Endothelial cell (in vitro differentiated cells): ENCODE results near the gene AFDN. TPM values are rescaled to one million over a fixed set of nuclear protein-coding genes. Genes with fewer than 3 reads are reported as not detected.

Experiments
- DNase-seq: peaks from one replicate; pipeline ENCODE4 v3.0.0; 2021; ENCODE audit warnings: low spot score
- H3K27ac Mint-ChIP-seq: one replicate; pipeline ENCODE4 v1.8.0; 2021; ENCODE audit warnings: mixed read lengths, inconsistent platforms; ENCODE audit not compliant: unreplicated experiment
- H3K27me3 Mint-ChIP-seq: one replicate; pipeline ENCODE4 v1.8.0; 2021; ENCODE audit warnings: mild to moderate bottlenecking, moderate library complexity, mixed read lengths, inconsistent platforms; ENCODE audit not compliant: unreplicated experiment
- H3K36me3 Mint-ChIP-seq: one replicate; pipeline ENCODE4 v1.8.0; 2021; ENCODE audit warnings: mild to moderate bottlenecking, low read depth, mixed read lengths, inconsistent platforms; ENCODE audit not compliant: unreplicated experiment
- H3K4me1 Mint-ChIP-seq: one replicate; pipeline ENCODE4 v1.8.0; 2021; ENCODE audit warnings: mild to moderate bottlenecking, mixed read lengths, inconsistent platforms; ENCODE audit not compliant: unreplicated experiment
- H3K4me3 Mint-ChIP-seq: one replicate; pipeline ENCODE4 v1.8.0; 2021; ENCODE audit warnings: mild to moderate bottlenecking, mixed read lengths, inconsistent platforms; ENCODE audit not compliant: unreplicated experiment
- H3K9me3 Mint-ChIP-seq: one replicate; pipeline ENCODE4 v1.8.0; 2021; ENCODE audit warnings: mixed read lengths, inconsistent platforms; ENCODE audit not compliant: unreplicated experiment
- CTCF ChIP-seq: fragments of 200-600 bp; sonication (generic); IDR thresholded peaks from one replicate; pipeline ENCODE4 v1.5.0; 2021; ENCODE audit warnings: antibody characterized with exemption; ENCODE audit not compliant: unreplicated experiment
- total RNA-seq: library from RNA; stranded (reverse); fragmentation: NEBNext Ultra II Directional; extraction: Animal tissue kit (Norgen Biotek cat#: 25700); gene quantifications from one replicate; pipeline ENCODE4 v1.2.1, GENCODE V29; 2021; ENCODE audit not compliant: unreplicated experiment

Gene AFDN
- total RNA-seq, 1 donor from 2014 or later: 306 TPM

- H3K4me3 Mint-ChIP-seq: no peak overlapping the region
- no peak for DNase-seq
- no peak overlapping the region for H3K27ac Mint-ChIP-seq
- H3K27me3 Mint-ChIP-seq: no peaks in the 10 kb centered on the region
- no peaks in the 10 kb centered on the region for H3K36me3 Mint-ChIP-seq
- peaks cover 10% of the 10 kb centered on the region for H3K4me1 Mint-ChIP-seq
- no peak for TF ChIP-seq CTCF
- no peaks in the 10 kb centered on the region for H3K9me3 Mint-ChIP-seq
Measured at GRCh38 chr6:167840526-167841179, 13.9 kb downstream of the AFDN start.

DNA sequence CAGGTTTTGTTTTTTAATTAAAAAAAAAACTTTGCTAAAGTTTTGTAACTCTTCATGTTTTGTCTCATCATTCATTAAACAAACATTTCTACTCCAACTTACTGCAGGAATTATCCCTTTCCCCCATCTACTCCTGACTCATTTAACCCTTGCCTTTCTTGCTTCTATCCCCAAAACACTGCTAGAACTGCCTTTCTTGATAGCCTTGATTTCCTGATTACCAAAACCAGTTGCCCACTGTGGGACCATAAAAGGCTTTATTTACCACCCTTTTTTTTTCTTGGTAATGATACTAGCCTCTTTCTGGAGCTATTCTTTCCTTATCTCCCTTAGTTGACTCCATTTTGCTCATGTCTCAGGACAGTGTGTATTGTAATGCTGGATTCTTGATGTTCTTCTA, 15.3 kb downstream of the AFDN start:
- H3K4me1 Mint-ChIP-seq: peaks cover 15% of the 10 kb centered on the region
- no peak for DNase-seq
- no peak overlapping the region for H3K27ac Mint-ChIP-seq
- no peak for TF ChIP-seq CTCF
- H3K36me3 Mint-ChIP-seq: no peaks in the 10 kb centered on the region
- H3K4me3 Mint-ChIP-seq: no peak overlapping the region
- H3K9me3 Mint-ChIP-seq: no peaks in the 10 kb centered on the region
- H3K27me3 Mint-ChIP-seq: no peaks in the 10 kb centered on the region

DNA sequence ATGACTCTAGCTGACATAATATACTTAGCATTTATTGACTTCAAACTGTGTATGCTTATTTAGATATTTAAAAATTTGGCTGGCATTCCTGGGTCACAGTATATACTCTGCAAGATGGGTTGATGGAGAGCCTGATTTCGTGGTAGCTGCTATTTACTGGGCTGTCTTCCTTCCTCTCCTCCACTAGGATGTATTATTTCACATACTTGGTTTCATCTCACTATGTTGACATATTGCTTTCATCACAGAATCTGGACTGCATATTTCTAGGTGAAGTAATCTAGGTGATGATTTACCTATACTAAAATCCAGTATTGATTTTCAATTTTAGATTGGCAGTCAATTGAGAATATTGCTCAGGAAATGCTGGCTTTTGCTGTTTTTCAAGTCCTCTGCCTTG, 15.7 kb downstream of the AFDN start:
- no peak for DNase-seq
- H3K36me3 Mint-ChIP-seq: no peaks in the 10 kb centered on the region
- TF ChIP-seq CTCF: no peak
- no peak overlapping the region for H3K27ac Mint-ChIP-seq
- H3K27me3 Mint-ChIP-seq: no peaks in the 10 kb centered on the region
- no peak overlapping the region for H3K4me3 Mint-ChIP-seq
- no peaks in the 10 kb centered on the region for H3K9me3 Mint-ChIP-seq
- peaks cover 20% of the 10 kb centered on the region for H3K4me1 Mint-ChIP-seq

- DNase-seq: no peak
- TF ChIP-seq CTCF: no peak
- no peak overlapping the region for H3K27ac Mint-ChIP-seq
- H3K9me3 Mint-ChIP-seq: no peaks in the 10 kb centered on the region
- H3K4me3 Mint-ChIP-seq: no peak overlapping the region
- H3K36me3 Mint-ChIP-seq: no peaks in the 10 kb centered on the region
- H3K4me1 Mint-ChIP-seq: peaks cover 25% of the 10 kb centered on the region
- H3K27me3 Mint-ChIP-seq: no peaks in the 10 kb centered on the region
Measured at GRCh38 chr6:167843023-167843422, 16.3 kb downstream of the AFDN start.

- Mint-ChIP-seq H3K4me1 (peaks cover 39% of the 10 kb centered on the region), H3K4me3 (no peak overlapping the region), H3K27ac (peak overlapping the region; percentile 48), H3K27me3 (no peaks in the 10 kb centered on the region), H3K36me3 (no peaks in the 10 kb centered on the region), H3K9me3 (no peaks in the 10 kb centered on the region)
- no peak for TF ChIP-seq CTCF
- DNase-seq: no peak
Measured at GRCh38 chr6:167845856-167846255, 19.1 kb downstream of the AFDN start.
